Measurements from ENCODE around the gene BTN1A1. TPM values are rescaled to one million over a fixed set of nuclear protein-coding genes. Genes with fewer than 3 reads are reported as not detected.
"Not testable (repeated sequence)": the region's sequence is repeated elsewhere in the genome, so short reads cannot be mapped to it uniquely, and the experiment has no call there.

The BTN1A1 gene
- polyA plus RNA-seq, 1 experiment: not detected

- Histone ChIP-seq H3K4me3 (ENCODE audit: low read depth, low read length) (no peak overlapping the region), H3K27me3 (ENCODE audit: control insufficient read depth, insufficient read depth, low read length) (peaks cover 17% of the 10 kb centered on the region), H3K36me3 (ENCODE audit: control insufficient read depth, insufficient read depth, low read length) (no peaks in the 10 kb centered on the region)
- no peak for DNase-seq (ENCODE audit: low read depth)
- CTCF ChIA-PET: interaction anchor here (0.6 to 1.8 kb wide), 3 partner anchors 11 to 418 kb away, joined by 3 to 5 read pairs (median 4); no protein-coding TSS in a partner anchor
- no peak for TF ChIP-seq CTCF (IDR thresholded peaks at IDR 0.05; ENCODE audit: insufficient read depth, low read depth, low read length)
- POLR2A ChIA-PET: no interaction called here
These were observed 1.4 kb downstream of the BTN1A1 start for GRCh38 chr6:26501482-26501986.

- no peak overlapping the region for H3K4me3 ChIP-seq (ENCODE audit: low read depth, low read length)
- ChIA-PET CTCF (no interaction called here), POLR2A (no interaction called here)
- DNase-seq (ENCODE audit: low read depth): no peak
- H3K27me3 ChIP-seq (ENCODE audit: control insufficient read depth, insufficient read depth, low read length): peaks cover 17% of the 10 kb centered on the region
- H3K36me3 ChIP-seq (ENCODE audit: control insufficient read depth, insufficient read depth, low read length): no peaks in the 10 kb centered on the region
- TF ChIP-seq CTCF (IDR thresholded peaks at IDR 0.05; ENCODE audit: insufficient read depth, low read depth, low read length): no peak
These were observed 2.1 kb downstream of the BTN1A1 start for GRCh38 chr6:26502165-26502564.

DNA sequence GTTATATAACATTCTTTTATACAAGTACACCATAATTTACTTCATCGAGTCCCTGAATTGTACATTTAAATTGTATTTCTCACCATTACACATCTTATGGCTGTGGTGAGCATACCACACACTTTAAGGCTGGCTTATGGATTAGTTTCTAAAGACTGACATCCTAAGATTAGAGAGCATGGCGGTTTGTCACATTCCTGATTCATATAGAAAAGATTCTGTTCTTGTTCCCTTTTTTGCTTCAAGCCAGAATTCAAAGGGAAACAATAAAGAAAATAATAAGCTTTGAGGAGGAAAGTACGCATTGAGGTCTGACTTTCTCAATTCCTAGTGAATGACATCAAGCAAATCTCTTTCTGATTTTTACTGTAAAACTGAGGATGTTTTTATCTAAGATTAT lies 2.5 kb downstream of the BTN1A1 start:
- TF ChIP-seq CTCF (IDR thresholded peaks at IDR 0.05; ENCODE audit: insufficient read depth, low read depth, low read length): no peak
- no peaks in the 10 kb centered on the region for H3K36me3 ChIP-seq (ENCODE audit: control insufficient read depth, insufficient read depth, low read length)
- POLR2A ChIA-PET: no interaction called here
- H3K4me3 ChIP-seq (ENCODE audit: low read depth, low read length): no peak overlapping the region
- DNase-seq (ENCODE audit: low read depth): no peak
- H3K27me3 ChIP-seq (ENCODE audit: control insufficient read depth, insufficient read depth, low read length): peaks cover 17% of the 10 kb centered on the region
- CTCF ChIA-PET: no interaction called here

DNA sequence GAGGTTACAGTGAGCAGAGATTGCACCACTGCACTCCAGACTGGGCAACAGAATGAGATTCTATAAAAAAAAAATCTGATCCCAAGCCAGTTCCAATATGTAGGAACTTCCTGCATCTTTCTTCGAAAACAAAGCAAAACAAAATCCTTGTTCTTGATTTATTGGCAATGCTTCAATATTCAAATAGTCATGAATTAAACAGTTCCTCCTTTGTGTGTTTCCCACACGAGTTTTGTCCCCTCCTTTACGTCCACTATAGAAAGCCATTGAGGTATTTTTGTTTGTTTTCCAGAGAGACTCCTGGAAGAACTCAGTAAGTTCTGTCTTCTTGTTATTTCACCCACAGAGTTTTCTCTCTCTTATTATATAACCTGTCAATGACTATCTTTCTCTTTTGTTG lies 7.6 kb downstream of the BTN1A1 start:
- TF ChIP-seq CTCF (IDR thresholded peaks at IDR 0.05; ENCODE audit: insufficient read depth, low read depth, low read length): no peak
- DNase-seq (ENCODE audit: low read depth): no peak
- CTCF ChIA-PET: no interaction called here
- Histone ChIP-seq H3K27me3 (ENCODE audit: control insufficient read depth, insufficient read depth, low read length) (peaks cover 5% of the 10 kb centered on the region), H3K4me3 (ENCODE audit: low read depth, low read length) (no peak overlapping the region), H3K36me3 (ENCODE audit: control insufficient read depth, insufficient read depth, low read length) (no peaks in the 10 kb centered on the region)
- POLR2A ChIA-PET: no interaction called here

GRCh38 chr6:26511033-26511432 lies 10.9 kb downstream of the BTN1A1 start:
- H3K4me3 ChIP-seq (ENCODE audit: low read depth, low read length); H3K36me3 ChIP-seq (ENCODE audit: control insufficient read depth, insufficient read depth, low read length); H3K27me3 ChIP-seq (ENCODE audit: control insufficient read depth, insufficient read depth, low read length); DNase-seq (ENCODE audit: low read depth); POLR2A ChIA-PET: not testable (repeated sequence)
- CTCF ChIA-PET: interaction anchor here (0.6 kb wide), 1 partner anchor 8 kb away, joined by 3 read pairs; no protein-coding TSS in a partner anchor

GRCh38 chr6:26514984-26515383 lies 14.9 kb downstream of the BTN1A1 start:
- ChIA-PET CTCF (no interaction called here), POLR2A (no interaction called here)
- no peaks in the 10 kb centered on the region for H3K27me3 ChIP-seq (ENCODE audit: control insufficient read depth, insufficient read depth, low read length)
- H3K36me3 ChIP-seq (ENCODE audit: control insufficient read depth, insufficient read depth, low read length): no peaks in the 10 kb centered on the region
- no peak for TF ChIP-seq CTCF (IDR thresholded peaks at IDR 0.05; ENCODE audit: insufficient read depth, low read depth, low read length)
- no peak overlapping the region for H3K4me3 ChIP-seq (ENCODE audit: low read depth, low read length)
- DNase-seq (ENCODE audit: low read depth): no peak
